Right renal pelvis (tissue), 4 donors: ENCODE data around the gene KIN. TPM values are rescaled to one million over a fixed set of nuclear protein-coding genes. Genes with fewer than 3 reads are reported as not detected.

Source experiments
- polyA plus RNA-seq, 4 donors: library from polyadenylated mRNA; unstranded; fragments of 120-200 nt; gene quantifications; one replicate each; pipeline ENCODE4 v1.2.1, GENCODE V29; 2013; ENCODE audit not compliant: insufficient read length in 4 of 4

Gene KIN
- polyA plus RNA-seq, 4 donors, result 20.3 to 24.8 (median 24.3) TPM

Other genes starting within 250 kb of the KIN start
- gene ITIH5, start 121.0 kb downstream of the KIN start, polyA plus RNA-seq, result 10 to 100 TPM; 22.0 to 29.1 (median 26.6) TPM
- 1 to 10 TPM in 1 of 4 donors, under 1 TPM in 3; 0.18 to 1.3 (median 0.24) TPM for gene ITIH2, start 84.7 kb downstream of the KIN start, polyA plus RNA-seq
- 100 to 1,000 TPM; 361 to 384 (median 370) TPM for gene ATP5F1C, start 184 bp upstream of the KIN start, polyA plus RNA-seq
- gene TAF3, start 30.5 kb upstream of the KIN start, polyA plus RNA-seq, result 10 to 100 TPM; 10.8 to 13.0 (median 11.3) TPM